Measurements from ENCODE around the gene VIT.

VIT gene

DNA sequence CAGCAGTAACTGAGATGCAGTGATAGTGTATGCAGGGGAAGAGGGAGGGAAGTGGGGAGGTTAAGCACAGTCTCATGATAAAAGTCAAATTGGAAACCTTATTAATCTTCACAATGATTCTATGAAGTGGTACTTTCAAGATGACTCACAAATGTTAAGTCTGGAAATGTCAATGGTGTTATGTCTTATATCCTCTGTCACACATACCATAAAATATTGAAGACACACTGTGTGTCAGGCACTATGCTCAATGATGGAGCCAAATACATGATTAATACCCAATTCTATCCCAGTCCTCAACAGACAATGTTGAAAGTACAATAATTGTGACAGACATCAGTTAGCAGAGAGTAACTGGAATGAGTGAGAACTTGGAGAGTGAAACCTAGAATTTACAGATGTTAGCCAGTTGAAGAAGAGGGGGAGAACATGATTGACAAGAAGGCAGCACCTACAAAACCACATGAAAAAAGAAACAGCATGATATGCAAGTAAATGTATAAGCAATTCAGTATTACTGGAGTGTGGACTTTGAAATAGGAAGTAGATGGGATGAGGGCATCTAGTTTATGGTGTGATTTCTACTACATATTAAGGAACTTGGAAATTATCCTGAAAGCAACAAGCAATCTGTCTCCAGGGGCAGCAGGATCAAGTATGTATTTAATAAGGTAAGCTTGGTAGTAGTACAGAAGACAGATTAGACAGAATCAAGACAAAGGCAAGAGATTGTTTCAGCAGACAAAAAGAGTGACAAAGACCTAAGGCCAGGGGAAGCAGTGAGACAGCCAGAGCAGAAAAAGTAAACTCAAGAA, 162.3 kb downstream of the VIT start:
- DNase-seq (ENCODE audit: low read depth in 2 of 2), result no peak

- no peak for DNase-seq (ENCODE audit: low read depth in 2 of 2)
These were observed 162.9 kb downstream of the VIT start for GRCh38 chr2:36859366-36859792.

GRCh38 chr2:36861896-36862295, 165.4 kb downstream of the VIT start:
- DNase-seq (ENCODE audit: low read depth in 2 of 2), result no peak
